ENCODE measurements around the gene MYO10. TPM values are rescaled to one million over a fixed set of nuclear protein-coding genes. Genes with fewer than 3 reads are reported as not detected.

MYO10 gene
- total RNA-seq, 1 experiment from 2014 or later: 40.2 TPM

- DNase-seq (ENCODE audit: low spot score): no peak
Measured at GRCh38 chr5:16626696-16627264, 309.3 kb downstream of the MYO10 start.

- DNase-seq (ENCODE audit: low spot score): no peak
Measured at GRCh38 chr5:16625096-16625495, 311.0 kb downstream of the MYO10 start.

GRCh38 chr5:16619136-16619535, 317.0 kb downstream of the MYO10 start:
- DNase-seq (ENCODE audit: low spot score): no peak

- DNase-seq (ENCODE audit: low spot score): no peak
Measured at GRCh38 chr5:16618138-16618897, 317.8 kb downstream of the MYO10 start.

GRCh38 chr5:16617274-16617968, 318.7 kb downstream of the MYO10 start:
- DNase-seq (ENCODE audit: low spot score): no peak

- DNase-seq (ENCODE audit: low spot score): peak; percentile 12
Measured at GRCh38 chr5:16616536-16617273, 319.4 kb downstream of the MYO10 start, which contains the start of gene RETREG1. Gene RETREG1 (minus strand): TSS chr5:16616997. CDS start chr5:16616971, 26 bp downstream.

- no peak for DNase-seq (ENCODE audit: low spot score)
Measured at GRCh38 chr5:16615741-16616535, 320.1 kb downstream of the MYO10 start.

GRCh38 chr5:16612007-16612406, 324.1 kb downstream of the MYO10 start:
- DNase-seq (ENCODE audit: low spot score): no peak

Small RNA genes within 50 kb of the gene (small RNA-seq; reads per million reads assigned to genes)
- gene RF00019 (not detected), gene RNA5SP179 (not detected), gene RNU6-660P (not detected)
